ENCODE measurements around the gene CD27.

GRCh38 chr12:6428326-6428725, 16.4 kb upstream of the CD27 start:
- TF ChIP-seq POLR2A (IDR thresholded peaks at IDR 0.05) = no peak
- TF ChIP-seq, protein P1, sequence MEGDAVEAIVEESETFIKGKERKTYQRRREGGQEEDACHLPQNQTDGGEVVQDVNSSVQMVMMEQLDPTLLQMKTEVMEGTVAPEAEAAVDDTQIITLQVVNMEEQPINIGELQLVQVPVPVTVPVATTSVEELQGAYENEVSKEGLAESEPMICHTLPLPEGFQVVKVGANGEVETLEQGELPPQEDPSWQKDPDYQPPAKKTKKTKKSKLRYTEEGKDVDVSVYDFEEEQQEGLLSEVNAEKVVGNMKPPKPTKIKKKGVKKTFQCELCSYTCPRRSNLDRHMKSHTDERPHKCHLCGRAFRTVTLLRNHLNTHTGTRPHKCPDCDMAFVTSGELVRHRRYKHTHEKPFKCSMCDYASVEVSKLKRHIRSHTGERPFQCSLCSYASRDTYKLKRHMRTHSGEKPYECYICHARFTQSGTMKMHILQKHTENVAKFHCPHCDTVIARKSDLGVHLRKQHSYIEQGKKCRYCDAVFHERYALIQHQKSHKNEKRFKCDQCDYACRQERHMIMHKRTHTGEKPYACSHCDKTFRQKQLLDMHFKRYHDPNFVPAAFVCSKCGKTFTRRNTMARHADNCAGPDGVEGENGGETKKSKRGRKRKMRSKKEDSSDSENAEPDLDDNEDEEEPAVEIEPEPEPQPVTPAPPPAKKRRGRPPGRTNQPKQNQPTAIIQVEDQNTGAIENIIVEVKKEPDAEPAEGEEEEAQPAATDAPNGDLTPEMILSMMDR (IDR thresholded peaks at IDR 0.05 in 8 of 11, conservative IDR thresholded peaks at IDR 0.05 in 3 of 11) = no peak

Data from spleen (tissue), 7 donors.